ENCODE measurements around the gene WFIKKN1. TPM values are rescaled to one million over a fixed set of nuclear protein-coding genes. Genes with fewer than 3 reads are reported as not detected.
"Not testable (repeated sequence)": the region's sequence is repeated elsewhere in the genome, so short reads cannot be mapped to it uniquely, and the experiment has no call there.

WFIKKN1 gene
- total RNA-seq, 1 experiment from 2014 or later = 0.74 TPM

DNA sequence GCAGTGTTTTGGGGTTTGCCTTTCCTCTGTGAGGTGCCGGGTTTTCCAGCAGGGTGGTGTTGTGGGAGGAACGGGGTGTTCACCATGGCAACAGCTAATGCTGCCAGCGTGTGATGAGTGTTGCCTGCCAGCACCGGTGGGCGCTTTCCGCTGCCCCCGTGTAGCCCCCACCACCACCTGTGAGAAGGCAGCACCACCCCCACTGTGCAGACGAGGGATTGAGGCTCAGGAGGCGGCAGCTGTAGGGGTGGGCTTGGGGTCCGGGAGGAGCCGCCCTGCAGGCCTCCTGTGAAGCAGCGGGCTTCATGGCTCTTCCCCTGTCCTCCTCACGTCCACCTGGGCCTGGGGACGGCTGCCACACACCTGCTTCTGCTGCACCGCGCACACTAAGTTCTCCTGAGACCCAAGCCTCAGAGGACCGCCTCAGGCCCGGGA is 35.7 kb upstream of the WFIKKN1 start:
- no peak for DNase-seq (ENCODE audit: low spot score)

DNA sequence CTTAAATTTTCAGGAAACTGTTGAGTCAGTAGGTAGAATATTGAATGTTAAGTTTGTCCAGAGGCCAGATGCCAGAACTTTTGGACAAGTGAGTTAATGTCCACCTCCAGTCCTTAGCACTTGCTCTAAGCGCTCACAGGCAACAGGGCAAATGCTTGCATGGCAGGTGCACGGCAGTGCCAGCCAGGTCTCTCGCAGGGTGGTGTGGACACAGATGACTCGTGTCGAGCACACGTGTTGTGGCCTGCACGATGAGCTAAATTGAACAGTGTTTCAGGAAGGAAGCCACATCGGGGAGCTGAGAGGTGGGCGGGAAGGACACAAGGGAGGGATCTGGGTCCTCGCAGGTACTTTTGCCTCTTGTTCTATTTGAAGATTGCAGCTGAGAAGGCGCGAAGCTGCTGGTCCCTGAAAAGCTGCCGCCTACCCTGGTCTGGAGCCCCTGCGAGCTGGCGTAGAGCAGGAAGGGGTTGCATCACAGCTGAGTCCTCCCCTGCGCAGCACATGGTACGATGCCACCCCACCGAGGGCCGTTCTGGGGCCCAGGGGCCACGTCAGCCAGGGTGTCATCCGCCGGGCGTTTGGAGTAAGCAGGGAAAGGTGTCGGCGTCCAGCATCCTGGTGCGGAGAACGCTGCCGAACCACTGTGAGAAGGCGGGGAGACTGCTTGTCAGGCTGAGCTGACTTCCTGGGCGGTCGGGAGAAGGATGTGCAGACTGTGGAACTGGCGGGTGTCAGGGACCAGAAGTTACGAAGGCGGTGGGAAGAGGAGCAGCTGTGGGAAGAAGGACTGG is 34.6 kb upstream of the WFIKKN1 start:
- no peak for DNase-seq (ENCODE audit: low spot score)

DNA sequence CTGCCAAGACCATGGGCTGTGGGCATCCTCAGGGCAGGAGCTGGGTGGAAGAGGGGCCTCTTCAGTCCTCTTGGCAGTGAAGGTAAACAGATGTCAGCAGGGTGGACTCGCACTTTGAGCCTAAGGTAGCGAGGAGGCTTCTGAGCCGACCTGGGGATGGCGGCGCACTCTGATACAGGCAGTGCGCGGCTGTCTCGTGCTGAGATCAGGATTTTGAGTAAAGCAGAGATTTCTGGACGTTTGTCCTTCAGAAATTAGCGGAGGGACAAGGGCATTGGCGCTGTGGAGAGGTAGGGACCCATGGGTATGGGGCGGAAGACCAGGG is 34.1 kb upstream of the WFIKKN1 start:
- DNase-seq (ENCODE audit: low spot score) = no peak

DNA sequence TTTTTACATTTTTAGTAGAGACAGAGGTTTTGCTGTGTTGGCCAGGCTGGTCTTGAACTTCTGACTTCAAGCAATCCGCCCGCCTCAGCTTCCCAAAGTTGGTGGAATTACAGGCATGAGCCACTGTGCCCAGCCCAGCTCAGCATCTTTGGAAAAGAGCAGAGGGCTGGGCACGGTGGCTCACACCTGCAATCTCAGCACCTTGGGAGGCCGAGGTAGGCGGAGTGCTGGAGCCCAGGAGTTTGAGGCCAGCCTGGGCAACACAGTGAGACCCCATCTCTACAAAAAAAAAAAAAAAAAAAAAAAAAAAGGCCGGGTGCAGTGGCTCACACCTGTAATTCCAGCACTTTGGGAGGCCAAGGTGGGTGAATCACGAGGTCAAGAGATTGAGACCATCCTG is 33.1 kb upstream of the WFIKKN1 start:
- DNase-seq (ENCODE audit: low spot score) = not testable (repeated sequence)

DNA sequence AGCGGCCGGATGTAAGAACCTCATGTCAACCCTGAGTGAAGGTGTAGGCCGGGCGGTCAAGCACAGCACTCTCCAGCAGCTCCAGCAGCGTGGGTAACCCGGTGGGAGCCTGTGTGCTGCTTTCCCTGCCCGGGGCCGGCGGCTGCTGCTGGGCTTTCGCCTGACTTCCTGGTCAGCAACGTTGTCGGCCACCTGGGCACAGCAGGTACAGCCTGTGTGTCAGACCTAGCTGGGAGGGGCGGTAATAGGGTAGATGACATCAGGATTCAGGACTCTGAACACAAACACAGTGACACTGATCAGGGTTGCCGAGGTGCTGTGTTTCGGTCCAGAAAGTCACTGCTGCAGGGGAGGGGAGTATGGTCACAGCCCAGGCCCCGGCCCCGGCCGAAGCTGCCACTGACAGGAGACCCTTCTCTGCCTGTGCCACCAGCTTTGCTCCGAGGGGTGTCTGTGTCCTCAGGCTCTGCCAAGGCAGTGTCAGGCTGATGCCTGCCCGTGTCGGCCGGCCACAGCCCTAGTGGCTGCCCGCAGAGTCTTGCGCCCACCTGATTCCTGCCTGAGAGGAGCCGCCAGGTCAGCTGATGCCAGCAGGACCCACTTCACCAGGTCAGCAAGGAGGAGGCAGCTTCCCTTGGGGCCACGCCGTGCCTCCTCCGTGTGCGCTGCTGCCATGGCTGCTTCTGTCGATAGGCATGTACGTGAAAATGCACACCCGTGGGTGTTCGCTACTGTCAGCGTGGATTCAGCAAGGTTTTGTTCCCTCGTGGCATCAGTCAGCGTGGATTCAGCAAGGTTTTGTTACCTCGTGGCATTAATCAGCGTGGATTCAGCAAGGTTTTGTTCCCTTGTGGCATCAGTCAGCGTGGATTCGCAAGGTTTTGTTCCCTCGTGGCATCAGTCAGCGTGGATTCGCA is 31.7 kb upstream of the WFIKKN1 start:
- DNase-seq (ENCODE audit: low spot score) = no peak

DNA sequence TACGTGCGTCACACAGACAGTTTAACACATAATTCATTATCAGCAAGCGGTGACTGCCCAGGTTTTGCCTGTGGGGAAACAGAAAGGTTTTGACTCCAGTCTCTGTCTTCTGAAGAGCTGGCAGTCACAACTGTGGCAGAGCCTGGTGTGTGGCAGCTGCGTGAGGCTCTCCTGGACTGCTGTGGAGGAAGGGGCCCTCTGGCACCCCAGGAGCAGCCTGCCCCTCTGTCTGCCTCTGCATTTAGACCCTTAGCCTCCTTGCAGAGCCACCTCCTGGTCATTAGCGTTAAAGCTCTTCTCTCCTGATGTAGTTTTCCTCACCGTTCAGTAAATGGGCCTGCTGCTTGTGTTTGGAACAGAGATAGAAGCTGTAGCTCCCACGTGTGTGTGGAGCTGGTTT is 30.0 kb upstream of the WFIKKN1 start:
- DNase-seq (ENCODE audit: low spot score) = no peak

DNA sequence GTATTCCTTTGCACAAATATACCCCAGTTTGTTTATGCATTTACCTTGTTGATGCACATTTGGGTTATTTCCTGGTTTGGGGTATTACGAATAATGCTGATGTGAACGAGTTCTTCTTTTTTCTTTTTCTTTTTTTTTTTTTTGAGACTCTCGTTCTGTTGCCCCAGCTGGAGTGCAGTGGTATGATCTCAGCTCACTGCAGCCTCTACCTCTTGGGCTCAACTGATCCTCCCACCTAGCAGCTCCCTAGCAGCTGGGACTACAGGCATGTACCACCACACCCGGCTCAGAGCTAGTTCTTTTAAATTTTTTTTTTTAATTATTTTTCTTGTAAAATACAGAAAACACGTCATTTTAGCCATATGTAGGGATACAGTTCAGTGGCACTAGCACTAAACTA is 26.9 kb upstream of the WFIKKN1 start:
- DNase-seq (ENCODE audit: low spot score) = no peak

DNA sequence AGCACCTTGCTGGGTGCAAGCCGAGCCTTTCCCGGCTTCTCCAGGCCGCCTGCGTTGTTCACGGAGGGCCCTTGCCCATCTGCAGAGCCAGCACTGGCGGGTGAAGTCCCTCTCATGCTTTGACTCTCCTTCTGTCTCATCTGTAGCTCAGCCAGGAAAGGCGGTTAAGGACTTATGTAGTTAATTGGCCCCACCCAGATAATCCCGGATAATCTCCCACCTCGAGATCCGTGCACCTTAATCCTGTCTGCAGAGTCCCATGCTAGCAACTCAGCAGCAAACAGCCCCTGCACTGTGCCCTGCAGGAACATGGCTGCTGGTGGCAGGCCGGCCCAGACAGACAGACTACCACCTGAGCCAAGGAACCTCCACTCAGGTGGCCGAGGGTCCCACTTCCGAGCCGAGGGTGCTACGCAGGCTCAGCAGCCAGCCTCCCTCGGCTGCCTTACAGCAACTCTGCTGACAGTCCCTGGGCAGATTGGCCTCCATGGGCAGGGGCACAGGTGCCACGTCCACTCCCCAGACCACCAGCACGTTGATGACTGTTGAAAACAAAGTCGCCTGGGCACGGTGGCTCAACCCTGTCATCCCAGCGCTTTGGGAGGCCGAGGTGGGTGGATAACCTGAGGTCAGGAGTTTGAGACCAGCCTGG is 24.0 kb upstream of the WFIKKN1 start:
- DNase-seq (ENCODE audit: low spot score) = no peak

DNA sequence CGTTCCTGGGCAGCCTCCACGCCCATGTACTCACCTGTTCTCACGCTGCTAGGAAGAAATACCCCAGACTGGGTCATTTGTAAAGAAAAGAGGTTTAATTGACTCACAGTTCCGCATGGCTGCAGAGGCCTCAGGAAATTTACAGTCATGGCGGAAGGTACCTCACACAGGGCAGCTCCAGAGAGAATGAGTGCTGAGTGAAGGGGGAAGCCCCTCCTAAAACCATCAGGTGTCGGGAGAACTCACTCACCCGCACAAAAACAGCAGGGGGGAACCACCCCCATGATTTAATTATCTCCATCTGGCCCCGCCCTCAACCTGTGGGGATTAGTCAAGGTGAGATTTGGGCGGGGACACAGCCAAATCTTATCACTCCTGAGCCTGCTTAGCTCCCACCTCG is 22.8 kb upstream of the WFIKKN1 start:
- DNase-seq (ENCODE audit: low spot score) = no peak

DNA sequence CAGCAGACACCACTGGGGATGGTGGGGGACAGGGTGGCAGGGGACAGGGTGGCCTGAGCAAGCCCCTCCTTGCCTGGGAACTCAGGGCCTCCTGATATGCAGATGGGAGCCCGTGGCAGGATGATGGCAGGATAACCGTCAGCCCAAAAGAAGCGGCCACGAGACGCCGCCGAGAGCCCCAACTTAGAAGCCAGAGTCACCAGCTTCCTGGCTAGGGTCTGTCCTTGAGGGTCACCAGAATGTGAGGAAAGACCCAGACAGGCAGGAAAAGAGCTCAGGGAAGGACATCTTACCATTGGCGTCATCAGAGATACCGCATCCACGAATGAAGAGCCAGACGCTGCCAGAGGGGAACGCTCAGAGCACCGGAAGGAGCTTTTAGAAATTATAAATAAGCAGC is 21.5 kb upstream of the WFIKKN1 start:
- no peak for DNase-seq (ENCODE audit: low spot score)

DNA sequence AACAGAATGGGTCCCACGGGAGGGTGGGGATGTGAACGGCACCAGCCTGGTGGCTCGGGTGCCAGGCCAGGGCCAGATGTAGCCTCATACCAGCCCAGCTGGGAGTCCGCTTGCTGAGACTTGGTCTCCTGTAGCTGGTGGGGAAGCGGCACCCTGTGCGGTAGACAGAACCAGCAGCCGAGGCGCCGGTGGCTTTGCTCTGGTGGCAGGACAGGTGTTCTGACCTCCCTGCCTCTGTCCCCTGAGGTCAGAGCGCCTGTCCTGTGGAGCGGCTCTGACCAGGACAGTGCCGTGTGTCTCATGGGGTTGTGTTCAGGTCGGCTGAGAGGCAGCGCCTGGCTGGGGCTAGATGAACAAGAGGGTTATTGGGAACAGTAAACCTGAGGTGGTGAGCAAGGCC is 20.8 kb upstream of the WFIKKN1 start:
- no peak for DNase-seq (ENCODE audit: low spot score)

DNA sequence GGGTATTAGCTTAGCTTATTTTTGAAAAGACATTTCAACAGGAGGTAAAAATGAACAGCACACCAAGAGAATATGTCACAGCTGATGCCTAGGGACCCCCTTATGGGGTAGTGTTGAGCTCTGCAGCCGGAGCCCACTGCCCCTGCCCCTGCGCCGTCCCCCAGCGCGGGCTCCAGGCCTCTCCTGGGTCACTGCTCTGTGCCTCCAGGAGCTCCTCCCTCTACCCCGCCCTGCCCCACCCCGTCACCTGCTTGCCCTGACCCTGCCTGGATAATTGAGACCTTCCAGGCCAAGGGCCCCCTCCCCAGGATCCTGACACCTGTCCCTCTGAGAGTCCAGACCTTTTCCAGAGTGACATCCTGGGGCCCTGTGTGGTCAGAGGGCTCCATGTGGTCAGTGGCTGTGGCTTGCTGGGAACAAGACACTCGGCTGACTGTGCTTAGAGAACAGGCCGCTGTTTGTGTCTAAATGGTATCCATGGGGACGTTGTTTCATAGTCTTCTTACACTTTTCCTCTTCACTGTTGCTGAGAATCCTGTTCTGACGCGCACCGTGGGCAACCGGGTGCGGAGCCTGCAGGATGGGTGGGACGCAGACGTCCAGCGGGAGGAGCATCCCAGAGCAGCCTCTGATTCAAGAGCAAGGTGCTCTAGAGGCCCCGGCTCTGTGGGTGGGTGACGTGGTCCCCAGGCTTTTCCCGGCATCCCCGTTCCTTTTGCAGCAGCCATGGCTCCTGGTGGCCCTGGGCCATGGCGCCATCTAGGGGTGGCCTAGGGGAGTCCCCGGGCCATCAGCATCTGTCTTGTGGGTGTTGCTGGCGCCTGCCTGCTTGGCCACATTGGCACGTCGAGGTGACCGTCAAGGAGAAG is 20.0 kb upstream of the WFIKKN1 start:
- DNase-seq (ENCODE audit: low spot score) = no peak

DNA sequence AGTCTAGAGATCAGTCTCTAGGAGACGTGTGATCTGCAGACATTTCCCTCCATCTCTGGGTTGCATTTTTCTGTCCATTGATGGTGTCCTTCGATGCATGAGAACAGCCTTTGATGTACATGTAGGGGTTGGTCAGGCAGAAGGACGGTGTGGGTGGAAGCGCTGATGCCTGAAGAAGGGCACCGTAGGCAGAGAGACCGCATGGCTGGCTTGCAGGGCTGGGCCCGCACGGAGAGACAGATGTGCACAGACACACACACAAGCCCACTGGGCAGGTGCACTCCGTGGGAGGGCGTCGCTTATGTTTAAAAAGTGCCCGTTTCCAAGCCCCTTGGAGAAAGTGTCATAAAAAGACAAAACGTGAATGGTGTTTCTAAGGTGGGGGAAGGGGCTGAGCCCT is 15.7 kb upstream of the WFIKKN1 start:
- DNase-seq (ENCODE audit: low spot score) = no peak

DNA sequence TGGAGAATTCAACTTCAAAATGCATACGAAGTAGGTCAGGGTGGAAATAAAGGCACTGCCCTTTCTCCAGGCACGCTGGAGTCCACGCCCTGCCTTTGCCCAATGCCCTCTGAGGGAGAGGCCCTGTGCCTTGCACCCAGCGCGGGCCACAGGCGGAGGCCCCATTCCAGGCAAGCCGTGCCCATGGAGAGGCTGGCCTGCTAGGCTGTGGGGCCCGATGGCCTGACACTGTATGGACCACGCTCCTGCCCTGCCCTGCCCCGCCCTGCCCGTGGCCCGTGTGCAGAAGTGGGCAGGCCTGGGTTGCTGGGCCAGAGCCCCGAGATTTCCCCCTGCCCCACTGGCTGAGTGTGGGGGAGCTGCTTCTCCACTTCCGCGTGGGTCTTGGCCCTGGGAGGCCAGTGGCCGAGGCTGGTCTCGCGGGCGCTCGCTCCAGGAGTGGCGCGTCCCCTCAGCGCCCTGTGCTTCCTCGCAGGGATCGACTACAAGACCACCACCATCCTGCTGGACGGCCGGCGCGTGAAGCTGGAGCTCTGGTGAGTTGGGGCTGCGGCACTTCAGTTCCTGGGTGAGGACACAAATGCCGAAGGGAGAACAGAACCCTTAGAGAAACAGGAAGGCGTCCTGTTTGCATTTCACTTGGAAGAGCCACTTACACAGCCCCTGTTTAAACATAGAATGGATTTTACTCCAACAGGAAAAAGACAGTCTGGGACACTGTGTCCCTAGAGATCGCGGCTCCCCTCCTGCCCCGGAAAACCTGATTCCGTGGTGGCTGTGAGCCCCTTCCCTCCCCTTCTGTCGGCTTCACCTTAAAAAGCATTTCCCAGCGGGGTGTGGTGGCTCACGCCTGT is 13.8 kb upstream of the WFIKKN1 start:
- DNase-seq (ENCODE audit: low spot score) = no peak

DNA sequence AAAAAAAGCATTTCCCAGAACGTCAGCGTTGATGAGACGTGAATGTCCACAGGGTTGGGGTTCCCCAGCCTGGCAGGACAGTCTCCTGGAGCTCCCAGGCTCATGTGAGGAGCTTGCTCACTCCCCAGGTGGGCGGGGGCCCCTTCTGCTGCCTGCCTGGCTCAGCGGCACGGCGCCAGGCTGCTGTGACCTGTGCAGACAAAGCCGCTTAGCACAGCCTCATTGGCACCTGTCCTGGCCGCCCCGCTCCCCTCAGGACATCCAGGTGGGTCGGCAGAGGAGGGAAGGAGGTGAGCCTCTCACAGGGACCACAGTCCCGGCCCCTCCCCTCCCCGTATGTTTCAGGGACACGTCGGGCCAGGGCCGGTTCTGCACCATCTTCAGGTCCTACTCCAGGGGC is 12.9 kb upstream of the WFIKKN1 start:
- no peak for DNase-seq (ENCODE audit: low spot score)

DNA sequence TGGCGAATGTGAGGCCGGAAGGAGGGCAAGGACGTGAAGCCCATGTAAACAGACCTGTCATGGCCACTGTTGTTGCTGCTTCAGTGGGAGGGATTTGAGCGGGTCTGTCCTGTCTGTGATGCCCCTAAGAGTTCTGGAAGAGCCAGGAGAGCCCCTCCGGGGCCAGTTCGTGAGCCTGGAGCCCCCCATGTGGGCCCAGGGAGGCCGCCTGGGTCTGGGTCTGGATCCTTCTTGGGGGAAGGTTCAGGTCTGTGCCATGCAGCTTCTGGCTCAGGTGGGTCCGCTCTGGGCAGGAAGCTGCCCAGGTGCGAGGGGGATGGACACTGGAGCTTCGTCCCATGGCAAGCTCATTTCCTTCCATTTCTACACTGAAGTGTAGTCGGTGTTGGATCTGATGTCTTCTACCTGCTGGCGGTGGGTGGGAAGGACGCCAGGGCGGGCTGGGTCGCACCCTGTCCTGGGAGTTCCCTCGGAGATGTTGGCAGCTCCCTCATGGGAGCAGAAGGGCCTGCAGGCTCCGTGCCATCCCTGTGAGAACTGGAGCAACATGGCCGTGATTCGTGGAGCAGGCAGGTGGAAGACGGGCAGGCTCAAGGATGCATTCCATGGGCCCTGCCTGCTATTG is 11.2 kb upstream of the WFIKKN1 start:
- no peak for DNase-seq (ENCODE audit: low spot score)

DNA sequence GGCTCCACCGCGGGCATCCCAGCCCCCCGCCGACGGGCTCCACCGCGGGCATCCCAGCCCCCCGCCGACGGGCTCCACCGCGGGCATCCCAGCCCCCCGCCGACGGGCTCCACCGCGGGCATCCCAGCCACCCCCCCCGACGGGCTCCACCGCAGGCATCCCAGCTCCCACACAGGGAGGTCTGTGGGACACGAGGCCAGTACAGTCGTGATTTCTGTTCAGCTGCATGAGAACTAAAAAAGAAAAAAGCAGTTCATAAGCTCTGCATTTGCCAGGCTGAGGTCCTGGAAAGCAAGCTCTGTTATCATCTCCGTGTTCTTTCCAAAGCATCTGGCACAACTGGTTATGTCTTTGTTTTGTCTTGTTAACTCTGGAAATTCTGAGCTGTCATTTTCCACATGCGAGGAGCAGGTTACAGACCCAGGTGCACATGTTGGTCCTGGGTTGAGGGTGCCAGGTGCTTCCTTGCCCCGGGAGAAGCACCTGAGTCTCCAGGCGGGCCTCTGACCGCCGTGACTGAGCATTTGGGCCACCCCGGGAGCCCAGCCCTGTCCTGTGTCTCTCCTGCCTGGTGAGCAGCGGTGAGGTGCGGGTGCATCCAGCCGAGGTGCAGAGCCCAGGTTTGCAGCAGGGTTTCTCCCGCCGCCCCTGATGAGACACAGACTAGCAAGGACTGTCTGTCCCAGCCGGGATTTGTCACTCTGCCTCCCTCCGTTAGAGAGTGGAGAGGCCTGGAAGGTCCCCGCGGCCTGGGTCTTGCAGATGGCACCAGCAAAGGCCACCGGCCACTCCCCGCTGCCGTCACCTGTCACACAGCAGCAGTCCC is 9.9 kb upstream of the WFIKKN1 start:
- no peak for DNase-seq (ENCODE audit: low spot score)

DNA sequence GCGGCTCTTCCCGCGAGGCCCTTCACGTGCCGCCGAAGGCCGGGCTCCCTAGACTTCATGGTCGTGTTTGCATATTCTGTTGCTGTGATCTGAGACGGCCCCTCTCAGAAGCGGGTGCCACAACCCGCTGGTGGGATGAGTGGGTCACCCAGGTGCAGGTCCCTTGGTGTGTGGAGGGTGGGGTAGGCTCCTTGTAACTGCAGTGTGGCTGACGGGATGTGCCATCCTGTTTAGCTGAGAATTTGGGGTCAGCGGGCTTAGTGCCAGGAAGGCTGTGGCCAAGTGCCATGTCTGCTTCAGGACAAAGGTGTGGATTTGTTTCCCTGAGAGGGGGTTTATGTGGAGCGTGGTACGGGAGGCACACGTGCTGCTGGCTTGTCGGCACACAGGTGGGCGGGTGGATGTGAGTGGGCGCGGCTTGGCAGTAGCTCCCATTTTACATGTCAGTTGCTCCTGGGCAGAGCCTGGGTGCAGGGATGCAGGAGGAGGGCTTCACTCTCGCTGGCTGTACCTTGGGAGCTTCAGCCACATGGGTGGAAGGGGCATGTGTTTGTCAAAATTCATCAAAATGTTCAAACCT is 9.2 kb upstream of the WFIKKN1 start:
- DNase-seq (ENCODE audit: low spot score) = peak; percentile 12

DNA sequence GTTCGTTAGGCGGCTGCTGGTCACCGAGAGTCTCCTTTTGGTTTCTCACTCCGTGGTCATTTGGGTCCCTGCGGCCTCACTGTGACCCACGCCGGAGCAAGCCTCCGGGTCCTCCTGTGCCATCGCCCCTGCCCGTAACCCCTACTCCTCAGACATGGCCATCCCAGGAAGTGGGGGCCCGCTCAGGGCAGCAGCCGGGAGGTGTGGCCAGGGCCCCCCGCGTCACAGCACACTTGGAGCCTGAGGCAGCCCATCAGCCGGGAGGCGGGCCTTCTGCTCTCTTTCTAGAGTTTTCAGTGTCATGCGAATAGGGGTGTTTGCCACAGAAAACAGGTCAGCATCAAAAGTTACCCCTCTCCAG is 7.9 kb upstream of the WFIKKN1 start:
- no peak for DNase-seq (ENCODE audit: low spot score)
